Caco-2 (cell line): ENCODE data around the gene EOLA1. TPM values are rescaled to one million over a fixed set of nuclear protein-coding genes. Genes with fewer than 3 reads are reported as not detected.
"Not testable (repeated sequence)": the region's sequence is repeated elsewhere in the genome, so short reads cannot be mapped to it uniquely, and the experiment has no call there.

Experiments
- BruUV-seq: library from RNA; stranded (reverse); fragments of 400-500 nt; replicated peaks from 2 replicates; lab custom pipeline; 2021; lab: Mats Ljungman, UMichigan
- CTCF ChIA-PET: fragments of 300-600 bp; sonication (Branson Sonifier 250); formaldehyde crosslinking; loops from one replicate; lab custom pipeline; 2022; ENCODE audit warnings: antibody characterized with exemption; lab: Charles Lee
- POLR2A ChIA-PET: fragments of 300-600 bp; sonication (Branson Sonifier 250); formaldehyde crosslinking; loops from one replicate; lab custom pipeline; 2022; ENCODE audit warnings: antibody characterized with exemption; lab: Charles Lee
- DNase-seq, 2 experiments: peaks; one replicate each; pipeline versions ENCODE4 v3.0.0 to v3.0.0-alpha.2; 2020 to 2022
- H3K27me3 ChIP-seq: replicated peaks from 2 replicates; pipeline ENCODE4 v1.6.0; 2011; ENCODE audit warnings: low read length; ENCODE audit not compliant: control insufficient read depth, insufficient read depth
- H3K36me3 ChIP-seq: 2 replicates; pipeline ENCODE4 v1.5.1; 2011; ENCODE audit warnings: low read length; ENCODE audit not compliant: control insufficient read depth, insufficient read depth
- H3K4me1 ChIP-seq: fragments of 250-450 bp; sonication (Bioruptor Pico); 2 replicates; pipeline ENCODE4 v1.5.1; 2020; ENCODE audit warnings: mild to moderate bottlenecking
- H3K4me3 ChIP-seq: 2 replicates; pipeline ENCODE4 v1.5.1; 2011; ENCODE audit warnings: low read depth, mild to moderate bottlenecking, control low read depth, low read length
- H3K9me3 ChIP-seq: fragments of 250-450 bp; sonication (Bioruptor Pico); 2 replicates; pipeline ENCODE4 v1.5.1; 2020; ENCODE audit warnings: mild to moderate bottlenecking, moderate library complexity
- H3K27ac Mint-ChIP-seq: one replicate; pipeline ENCODE4 v1.8.0; 2022; ENCODE audit warnings: mixed read lengths; ENCODE audit not compliant: unreplicated experiment
- H3K27me3 Mint-ChIP-seq: one replicate; pipeline ENCODE4 v1.8.0; 2022; ENCODE audit warnings: mixed read lengths; ENCODE audit not compliant: insufficient read depth, unreplicated experiment
- H3K36me3 Mint-ChIP-seq: one replicate; pipeline ENCODE4 v1.8.0; 2022; ENCODE audit warnings: mild to moderate bottlenecking, mixed read lengths; ENCODE audit not compliant: insufficient read depth, unreplicated experiment
- H3K4me1 Mint-ChIP-seq: one replicate; pipeline ENCODE4 v1.8.0; 2022; ENCODE audit warnings: low read depth, mixed read lengths; ENCODE audit not compliant: unreplicated experiment
- H3K4me3 Mint-ChIP-seq: one replicate; pipeline ENCODE4 v1.8.0; 2022; ENCODE audit warnings: mild to moderate bottlenecking, moderate library complexity, mixed read lengths; ENCODE audit not compliant: unreplicated experiment
- H3K9me3 Mint-ChIP-seq: one replicate; pipeline ENCODE4 v1.8.0; 2022; ENCODE audit warnings: mixed read lengths; ENCODE audit not compliant: unreplicated experiment
- CTCF ChIP-seq, 2 experiments: fragments of 200-600 bp in 1 of 2; IDR thresholded peaks; 1 replicate in 1 of 2; 2 replicates in 1 of 2; pipeline versions ENCODE4 v1.5.1 to v1.8.0; 2011 to 2022; ENCODE audit warnings: antibody characterized with exemption in 1 of 2, control low read depth in 1 of 2, inconsistent platforms in 1 of 2, low read depth in 1 of 2, low read length in 1 of 2, mild to moderate bottlenecking in 1 of 2, moderate library complexity in 1 of 2; ENCODE audit not compliant: insufficient read depth in 1 of 2, severe bottlenecking in 1 of 2, unreplicated experiment in 1 of 2
- intact Hi-C: fragments of 100-400 bp; cut with micrococcal nuclease; formaldehyde crosslinking; loops from one replicate; pipeline ENCODE4 v1.10.0; 2022; ENCODE audit not compliant: unreplicated experiment
- total RNA-seq: library from RNA; stranded (reverse); gene quantifications from 2 replicates; pipeline ENCODE4 v1.2.3, GENCODE V29; 2022

Gene EOLA1
- total RNA-seq, 1 experiment from 2014 or later: 10.2 TPM

GRCh38 chrX:149534926-149535602, 5.7 kb upstream of the EOLA1 start:
- not testable (repeated sequence) for BruUV-seq

GRCh38 chrX:149537474-149537873, 3.3 kb upstream of the EOLA1 start:
- H3K4me1 ChIP-seq, H3K4me1 Mint-ChIP-seq, H3K27me3 ChIP-seq, H3K9me3 ChIP-seq, DNase-seq, H3K36me3 Mint-ChIP-seq, H3K4me3 Mint-ChIP-seq, H3K27ac Mint-ChIP-seq, H3K36me3 ChIP-seq, intact Hi-C loops, H3K4me3 ChIP-seq, H3K27me3 Mint-ChIP-seq, CTCF ChIA-PET, H3K9me3 Mint-ChIP-seq, BruUV-seq, POLR2A ChIA-PET: not testable (repeated sequence)

More at GRCh38 chrX:149534926-149535602, 5.7 kb upstream of the EOLA1 start:
- H3K9me3 ChIP-seq, H3K36me3 Mint-ChIP-seq, H3K36me3 ChIP-seq, intact Hi-C loops, DNase-seq, H3K27me3 ChIP-seq, H3K4me1 Mint-ChIP-seq, CTCF ChIA-PET, H3K4me1 ChIP-seq, H3K4me3 ChIP-seq, POLR2A ChIA-PET, H3K4me3 Mint-ChIP-seq, H3K27me3 Mint-ChIP-seq, H3K9me3 Mint-ChIP-seq, H3K27ac Mint-ChIP-seq: not testable (repeated sequence)

GRCh38 chrX:149539283-149540130, 1.3 kb upstream of the EOLA1 start:
- Mint-ChIP-seq H3K27me3 (no peaks in the 10 kb centered on the region), H3K27ac (peak overlapping the region; percentile 98), H3K4me3 (peak overlapping the region; percentile 89), H3K4me1 (no peaks in the 10 kb centered on the region), H3K36me3 (peaks cover 6% of the 10 kb centered on the region), H3K9me3 (no peaks in the 10 kb centered on the region)
- peak; percentile 86 to 92 for DNase-seq
- H3K4me1 ChIP-seq: no peaks in the 10 kb centered on the region
- intact Hi-C loops: loop anchor here (1.0 kb wide), 1 partner anchor 28 kb away; no protein-coding TSS in a partner anchor
- H3K27me3 ChIP-seq: no peaks in the 10 kb centered on the region
- H3K9me3 ChIP-seq: no peaks in the 10 kb centered on the region
- TF ChIP-seq CTCF (IDR thresholded peaks at IDR 0.05; ENCODE audit: insufficient read depth in 1 of 2, low read depth in 1 of 2, low read length in 1 of 2, severe bottlenecking in 1 of 2, unreplicated experiment in 1 of 2): no peak
- no TSS peak for BruUV-seq
- POLR2A ChIA-PET: interaction anchor here (0.5 to 2.1 kb wide), 7 partner anchors 12 to 1693 kb away, joined by 3 to 7 read pairs (median 4); no protein-coding TSS in a partner anchor
- H3K4me3 ChIP-seq: peak overlapping the region; percentile 53
- H3K36me3 ChIP-seq: no peaks in the 10 kb centered on the region
- CTCF ChIA-PET: interaction anchor here (0.5 to 2.6 kb wide), 7 partner anchors 11 to 399 kb away, joined by 3 to 36 read pairs (median 5); partner anchors contain the start of genes EOLA2 and IDS
